Measurements from ENCODE around the gene RAB27A.

The RAB27A gene

GRCh38 chr15:55196458-55197361 is 92.9 kb downstream of the RAB27A start, which contains the start of gene RSL24D1:
RSL24D1 (minus strand) TSS chr15:55196941; CDS start chr15:55196890, 51 bp downstream.
- peak; percentile 43 for TF ChIP-seq CTCF (IDR thresholded peaks at IDR 0.05; ENCODE audit: low read depth, low read length)
- peak; percentile 96 for DNase-seq (ENCODE audit: extremely low read depth, low read depth)

GRCh38 chr15:55195996-55196395 is 93.6 kb downstream of the RAB27A start:
- no peak for TF ChIP-seq CTCF (IDR thresholded peaks at IDR 0.05; ENCODE audit: low read depth, low read length)
- DNase-seq (ENCODE audit: extremely low read depth, low read depth): no peak

GRCh38 chr15:55194256-55194655 is 95.4 kb downstream of the RAB27A start:
- DNase-seq (ENCODE audit: extremely low read depth, low read depth): no peak

GRCh38 chr15:55186331-55186730 is 103.3 kb downstream of the RAB27A start:
- no peak for DNase-seq (ENCODE audit: extremely low read depth, low read depth)
- no peak for TF ChIP-seq CTCF (IDR thresholded peaks at IDR 0.05; ENCODE audit: low read depth, low read length)

More at GRCh38 chr15:55194256-55194655, 95.4 kb downstream of the RAB27A start:
- TF ChIP-seq CTCF (IDR thresholded peaks at IDR 0.05; ENCODE audit: low read depth, low read length): no peak

GRCh38 chr15:55183679-55184078 is 105.9 kb downstream of the RAB27A start:
- TF ChIP-seq CTCF (IDR thresholded peaks at IDR 0.05; ENCODE audit: low read depth, low read length): no peak
- no peak for DNase-seq (ENCODE audit: extremely low read depth, low read depth)

GRCh38 chr15:55179141-55179540 is 110.5 kb downstream of the RAB27A start:
- no peak for DNase-seq (ENCODE audit: extremely low read depth, low read depth)
- TF ChIP-seq CTCF (IDR thresholded peaks at IDR 0.05; ENCODE audit: low read depth, low read length): no peak

- DNase-seq (ENCODE audit: extremely low read depth, low read depth): no peak
- TF ChIP-seq CTCF (IDR thresholded peaks at IDR 0.05; ENCODE audit: low read depth, low read length): no peak
Observed at GRCh38 chr15:55170361-55170760, 119.3 kb downstream of the RAB27A start.
